GM12872 (cell line): ENCODE measurements around the gene GLOD4.

Experiments used
- CTCF ChIP-seq: IDR thresholded peaks from 3 replicates; pipeline ENCODE4 v1.5.1; 2011; ENCODE audit warnings: low read depth, mild to moderate bottlenecking, low read length, moderate library complexity; ENCODE audit not compliant: insufficient read depth

The GLOD4 gene

GRCh38 chr17:720706-721539 lies 61.2 kb downstream of the GLOD4 start:
- TF ChIP-seq CTCF, result no peak

GRCh38 chr17:718075-718474 lies 64.0 kb downstream of the GLOD4 start:
- TF ChIP-seq CTCF, result no peak
